H1 (cell line): ENCODE measurements around the gene VSTM2B.

Experiments used
- ASH2L ChIP-seq: fragments of 200-600, 300-600 bp; sonication (generic); IDR thresholded peaks from one replicate; pipeline ENCODE4 v1.7.1; 2017; ENCODE audit warnings: low read length
- CHD1 ChIP-seq: IDR thresholded peaks from 2 replicates; pipeline ENCODE4 v1.6.1; 2012; ENCODE audit warnings: low read depth, low read length, improper control_type of control experiment
- CREB1 ChIP-seq: IDR thresholded peaks from 2 replicates; pipeline ENCODE4 v1.6.1; 2012; ENCODE audit warnings: inconsistent platforms
- CTCF ChIP-seq, 3 experiments: IDR thresholded peaks; 1 replicate in 2 of 3; 2 replicates in 1 of 3; pipeline versions ENCODE4 v1.5.1 to v1.6.1; 2011; ENCODE audit warnings: low read length in 3 of 3, mild to moderate bottlenecking in 3 of 3, inconsistent platforms in 2 of 3, low read depth in 1 of 3, moderate library complexity in 1 of 3; ENCODE audit not compliant: insufficient read depth in 1 of 3; ENCODE audit errors: control extremely low read depth in 1 of 3
- EZH2 ChIP-seq: fragments of 200-600 bp; sonication (generic); IDR thresholded peaks from 2 replicates; pipeline ENCODE4 v1.7.1; 2012; ENCODE audit warnings: low read depth, mild to moderate bottlenecking, moderate library complexity, low read length, inconsistent platforms; ENCODE audit not compliant: severe bottlenecking
- SP1 ChIP-seq: IDR thresholded peaks from 2 replicates; pipeline ENCODE4 v1.6.1; 2011; ENCODE audit warnings: low read depth, low read length
- TAF1 ChIP-seq: IDR thresholded peaks from 2 replicates; pipeline ENCODE4 v1.6.1; 2011; ENCODE audit warnings: mild to moderate bottlenecking, low read depth, low read length

DNA sequence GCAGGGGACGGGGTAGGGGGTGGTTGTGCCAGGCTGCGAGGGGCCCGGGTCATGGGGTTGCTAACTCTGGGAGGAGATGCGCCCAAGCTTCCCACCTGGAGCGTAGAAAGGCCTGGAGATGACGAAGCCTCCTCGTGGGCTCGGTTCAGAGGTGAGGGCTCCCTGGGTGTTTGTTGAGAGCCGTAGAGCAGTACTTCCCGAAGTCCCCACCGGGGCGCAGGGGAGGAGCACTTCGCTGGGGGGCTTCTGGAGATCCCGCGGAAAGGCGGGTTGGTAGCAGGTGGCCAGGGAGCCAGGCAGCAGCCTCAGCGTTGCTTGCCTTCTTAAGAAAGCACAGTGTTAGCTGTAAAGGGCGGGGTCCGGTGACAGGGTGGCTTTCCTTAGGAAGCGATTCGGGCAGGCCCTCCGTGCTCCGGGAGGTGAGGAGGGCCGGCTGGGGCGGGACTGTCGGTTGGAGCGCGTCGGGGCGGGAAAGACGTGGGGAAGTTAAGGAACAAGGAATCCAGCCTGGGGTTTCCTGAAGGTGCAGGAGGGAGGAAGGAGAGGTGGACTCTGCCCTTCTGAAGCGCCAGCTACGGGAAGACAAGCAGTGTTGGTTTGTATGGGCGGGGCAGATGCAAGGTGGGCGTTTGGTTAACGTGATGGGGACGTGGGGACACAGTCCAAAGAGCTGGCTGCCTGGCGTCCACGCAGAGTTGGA is 3.3 kb downstream of the VSTM2B start:
- TF ChIP-seq EZH2 (peak; percentile 89), TAF1 (no peak), CHD1 (no peak), CTCF (IDR thresholded peaks at IDR 0.05; ENCODE audit: control extremely low read depth in 1 of 3, insufficient read depth in 1 of 3, low read depth in 1 of 3, low read length in 3 of 3) (no peak), SP1 (no peak), ASH2L (peak; percentile 2), CREB1 (no peak)
